GM10248 (cell line): ENCODE results near the gene ATP8A1.
A peak's percentile ranks its signal among the peaks of the same experiment; 100 is the strongest.

ENCODE experiments used
- CTCF ChIA-PET: fragments of 300-600 bp; sonication (Branson Sonifier 250); formaldehyde crosslinking; extraction: SDS; loops from one replicate; lab custom pipeline; 2021; ENCODE audit warnings: antibody characterized with exemption; lab: Yijun Ruan, JAX
- POLR2A ChIA-PET: fragments of 350-650 bp; sonication (Branson Sonifier 250); formaldehyde crosslinking; extraction: SDS; loops from one replicate; lab custom pipeline; 2020; ENCODE audit warnings: antibody characterized with exemption; lab: Yijun Ruan, JAX
- DNase-seq: peaks from one replicate; pipeline ENCODE4 v3.0.0; 2012; ENCODE audit errors: extremely low spot score
- TF ChIP-seq, protein P1 (sequence below): IDR thresholded peaks from 2 replicates; pipeline ENCODE4 v1.5.1; 2012; ENCODE audit warnings: mild to moderate bottlenecking, low read depth; ENCODE audit errors: extremely low read depth, missing control alignments, control extremely low read depth

Gene ATP8A1

DNA sequence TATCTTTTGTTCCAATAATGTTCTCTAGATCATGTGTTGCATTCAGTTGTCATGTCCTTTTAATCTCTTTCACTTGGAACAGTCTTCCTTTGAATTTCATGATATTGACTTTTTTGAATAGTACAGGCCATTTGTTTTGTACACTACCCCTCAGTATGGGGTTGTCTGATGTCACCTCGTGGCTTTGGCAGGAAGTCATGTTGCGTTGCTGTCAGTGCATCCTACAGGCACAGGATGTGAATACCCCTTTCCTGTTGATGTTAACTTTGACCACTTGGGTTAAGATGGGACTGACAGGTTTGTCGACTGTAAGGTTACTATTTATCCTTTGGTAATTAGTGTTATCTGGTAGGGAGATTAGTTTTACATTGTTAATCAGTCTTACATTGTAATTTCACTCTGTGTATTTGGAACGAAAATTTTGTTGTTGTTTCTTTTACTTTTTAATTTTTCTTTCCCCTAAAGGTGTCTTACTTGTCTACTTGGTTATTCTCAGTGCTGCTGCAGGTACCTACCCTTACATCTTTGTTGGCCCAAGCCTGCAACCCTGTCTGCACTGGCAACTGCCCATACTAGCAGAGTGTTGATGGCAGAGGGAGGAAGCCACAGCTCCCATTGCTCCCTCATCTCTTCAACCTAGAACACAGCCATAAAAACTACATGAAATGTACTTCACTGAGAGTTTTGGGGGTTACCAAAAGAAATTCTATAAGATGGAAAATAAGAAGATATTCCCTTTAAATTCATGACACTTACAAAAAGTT, 14.7 kb upstream of the ATP8A1 start:
- ChIA-PET POLR2A (no interaction called here), CTCF (interaction anchor here (1.3 to 4.8 kb wide), 3 partner anchors 7 to 10 kb away, joined by 4 to 20 read pairs (median 4); no protein-coding TSS in a partner anchor)
- DNase-seq = no peak
- TF ChIP-seq, protein P1, sequence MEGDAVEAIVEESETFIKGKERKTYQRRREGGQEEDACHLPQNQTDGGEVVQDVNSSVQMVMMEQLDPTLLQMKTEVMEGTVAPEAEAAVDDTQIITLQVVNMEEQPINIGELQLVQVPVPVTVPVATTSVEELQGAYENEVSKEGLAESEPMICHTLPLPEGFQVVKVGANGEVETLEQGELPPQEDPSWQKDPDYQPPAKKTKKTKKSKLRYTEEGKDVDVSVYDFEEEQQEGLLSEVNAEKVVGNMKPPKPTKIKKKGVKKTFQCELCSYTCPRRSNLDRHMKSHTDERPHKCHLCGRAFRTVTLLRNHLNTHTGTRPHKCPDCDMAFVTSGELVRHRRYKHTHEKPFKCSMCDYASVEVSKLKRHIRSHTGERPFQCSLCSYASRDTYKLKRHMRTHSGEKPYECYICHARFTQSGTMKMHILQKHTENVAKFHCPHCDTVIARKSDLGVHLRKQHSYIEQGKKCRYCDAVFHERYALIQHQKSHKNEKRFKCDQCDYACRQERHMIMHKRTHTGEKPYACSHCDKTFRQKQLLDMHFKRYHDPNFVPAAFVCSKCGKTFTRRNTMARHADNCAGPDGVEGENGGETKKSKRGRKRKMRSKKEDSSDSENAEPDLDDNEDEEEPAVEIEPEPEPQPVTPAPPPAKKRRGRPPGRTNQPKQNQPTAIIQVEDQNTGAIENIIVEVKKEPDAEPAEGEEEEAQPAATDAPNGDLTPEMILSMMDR = no peak

DNA sequence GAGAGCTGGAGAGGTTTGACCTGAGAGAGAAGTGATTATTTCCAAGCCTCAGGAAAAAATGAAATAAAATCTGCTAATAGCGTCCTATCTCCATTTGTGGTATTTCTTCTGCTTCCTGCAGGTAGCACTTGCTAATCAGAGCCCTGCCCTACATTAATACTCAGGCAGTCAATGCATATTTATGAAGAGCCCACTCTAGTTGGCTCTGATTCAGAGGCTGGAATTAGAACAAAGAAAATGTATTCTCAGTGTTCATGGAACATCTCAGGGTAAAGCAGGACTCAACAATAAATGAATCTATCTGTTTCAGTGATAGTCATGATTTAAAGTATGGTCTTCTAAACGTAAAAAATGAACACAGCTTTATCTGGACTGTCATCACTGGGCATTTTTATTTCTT, 1.4 kb upstream of the ATP8A1 start:
- ChIA-PET CTCF (interaction anchor here (1.2 to 3.1 kb wide), 4 partner anchors 11 to 25 kb away, joined by 3 to 24 read pairs (median 10); no protein-coding TSS in a partner anchor), POLR2A (no interaction called here)
- TF ChIP-seq, protein P1 = no peak
- no peak for DNase-seq

DNA sequence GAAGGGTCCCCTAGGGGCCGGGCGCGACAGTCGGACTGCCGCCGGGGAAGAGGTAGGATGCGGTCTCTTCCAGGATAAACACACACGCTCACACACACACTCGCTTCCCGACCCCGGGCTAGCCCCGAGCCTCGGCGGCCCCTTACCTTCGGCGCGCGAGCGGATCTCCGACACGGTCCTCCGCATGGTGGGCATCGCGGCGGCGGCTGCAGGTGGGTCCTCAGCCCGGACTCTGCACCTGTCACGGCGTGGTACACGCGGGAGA, 294 bp downstream of the ATP8A1 start:
- DNase-seq = no peak
- TF ChIP-seq, protein P1 = no peak
- CTCF ChIA-PET = interaction anchor here (0.7 to 3.1 kb wide), 18 partner anchors 9 to 111 kb away, joined by 3 to 24 read pairs (median 6); no protein-coding TSS in a partner anchor
- POLR2A ChIA-PET = interaction anchor here (0.6 to 2.1 kb wide), 5 partner anchors 10 to 1746 kb away, joined by 3 to 13 read pairs (median 6); no protein-coding TSS in a partner anchor

DNA sequence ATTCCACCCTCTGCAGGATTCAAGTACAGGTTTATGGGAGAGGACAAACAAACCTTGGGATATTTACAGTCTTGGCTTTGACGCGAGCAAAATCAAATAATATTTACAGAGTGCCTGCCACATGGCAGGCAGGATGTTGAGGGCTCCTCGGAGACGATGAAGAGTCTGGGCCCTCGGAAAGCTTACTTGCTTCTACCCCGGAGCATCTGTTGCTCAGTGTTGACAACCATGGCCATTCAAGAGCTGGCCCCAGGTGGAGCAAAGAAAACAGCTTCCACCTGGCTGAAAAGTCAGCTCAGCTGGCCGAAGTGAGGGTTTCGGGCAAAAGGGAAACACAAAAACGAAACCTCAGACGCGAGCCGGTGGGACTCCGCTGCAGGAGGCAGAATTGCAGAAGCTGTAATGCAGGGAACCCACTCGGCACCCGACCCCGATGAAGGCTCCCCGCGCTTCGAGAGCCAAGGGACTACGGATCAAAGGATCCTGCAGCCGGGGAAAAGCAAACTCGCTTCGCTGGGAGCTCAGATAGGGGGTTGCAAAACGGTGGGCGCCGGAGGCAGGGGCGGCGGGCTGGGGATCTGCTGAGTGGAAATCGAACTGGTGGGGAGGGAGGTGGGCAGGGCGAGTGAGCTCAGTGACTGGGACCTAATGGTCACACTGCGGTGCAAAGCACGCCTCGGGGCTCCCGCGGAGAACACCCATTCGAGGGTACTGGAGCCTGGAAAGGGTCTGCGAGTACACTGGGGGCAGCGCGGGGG, 805 bp downstream of the ATP8A1 start:
- ChIA-PET POLR2A (interaction anchor here (0.6 to 2.1 kb wide), 5 partner anchors 9 to 1746 kb away, joined by 3 to 13 read pairs (median 6); no protein-coding TSS in a partner anchor), CTCF (interaction anchor here (0.6 to 3.1 kb wide), 16 partner anchors 9 to 96 kb away, joined by 3 to 24 read pairs (median 6); no protein-coding TSS in a partner anchor)
- DNase-seq = peak; percentile 59
- TF ChIP-seq, protein P1 = no peak

DNA sequence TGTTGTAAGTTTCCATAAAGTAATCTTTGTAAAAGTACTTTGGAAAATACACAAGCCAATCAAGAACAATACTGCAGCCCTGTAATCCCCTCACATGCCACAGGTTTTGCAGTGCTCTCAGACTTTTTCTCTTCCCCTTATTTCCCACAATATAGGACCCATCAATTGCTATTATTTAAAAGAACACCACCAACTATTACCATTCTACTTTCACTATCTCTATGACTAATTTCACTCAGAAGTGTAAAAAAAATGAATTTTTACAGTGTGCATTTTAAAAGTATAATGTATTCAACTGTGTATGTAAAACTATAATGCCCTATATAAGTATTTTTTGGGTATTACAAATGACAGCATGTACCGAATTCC, 1.7 kb downstream of the ATP8A1 start:
- POLR2A ChIA-PET = interaction anchor here (0.6 kb wide), 1 partner anchor 12 kb away, joined by 3 read pairs; no protein-coding TSS in a partner anchor

More for the DNA sequence above, 1.7 kb downstream of the ATP8A1 start:
- TF ChIP-seq, protein P1 = no peak
- CTCF ChIA-PET = interaction anchor here (1.1 to 1.6 kb wide), 3 partner anchors 10 to 20 kb away, joined by 3 to 6 read pairs (median 3); no protein-coding TSS in a partner anchor
- DNase-seq = no peak
